ENCODE data around the gene ARL4A.
"Not testable (repeated sequence)": the region's sequence is repeated elsewhere in the genome, so short reads cannot be mapped to it uniquely, and the experiment has no call there.

DNA sequence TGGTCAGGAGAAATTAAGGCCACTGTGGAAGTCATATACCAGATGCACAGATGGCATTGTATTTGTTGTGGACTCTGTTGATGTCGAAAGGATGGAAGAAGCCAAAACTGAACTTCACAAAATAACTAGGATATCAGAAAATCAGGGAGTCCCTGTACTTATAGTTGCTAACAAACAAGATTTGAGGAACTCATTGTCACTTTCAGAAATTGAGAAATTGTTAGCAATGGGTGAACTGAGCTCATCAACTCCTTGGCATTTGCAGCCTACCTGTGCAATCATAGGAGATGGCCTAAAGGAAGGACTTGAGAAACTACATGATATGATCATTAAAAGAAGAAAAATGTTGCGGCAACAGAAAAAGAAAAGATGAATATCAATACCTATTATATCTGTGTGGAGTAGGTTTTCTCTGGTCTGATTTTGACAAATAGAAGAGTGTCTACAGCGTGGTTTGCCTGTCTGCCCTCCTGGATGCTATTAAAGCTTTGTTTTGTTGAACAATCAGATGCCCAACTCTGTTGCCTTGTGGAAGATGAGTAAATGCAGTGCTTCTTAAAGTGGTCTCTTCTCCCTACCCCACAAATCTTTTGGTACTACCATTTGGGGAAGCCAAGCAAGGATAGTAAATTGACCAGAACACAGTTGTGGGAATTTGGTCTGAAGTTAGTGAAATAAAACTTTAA lies 1.2 kb downstream of the ARL4A start:
- TF ChIP-seq, protein P1, sequence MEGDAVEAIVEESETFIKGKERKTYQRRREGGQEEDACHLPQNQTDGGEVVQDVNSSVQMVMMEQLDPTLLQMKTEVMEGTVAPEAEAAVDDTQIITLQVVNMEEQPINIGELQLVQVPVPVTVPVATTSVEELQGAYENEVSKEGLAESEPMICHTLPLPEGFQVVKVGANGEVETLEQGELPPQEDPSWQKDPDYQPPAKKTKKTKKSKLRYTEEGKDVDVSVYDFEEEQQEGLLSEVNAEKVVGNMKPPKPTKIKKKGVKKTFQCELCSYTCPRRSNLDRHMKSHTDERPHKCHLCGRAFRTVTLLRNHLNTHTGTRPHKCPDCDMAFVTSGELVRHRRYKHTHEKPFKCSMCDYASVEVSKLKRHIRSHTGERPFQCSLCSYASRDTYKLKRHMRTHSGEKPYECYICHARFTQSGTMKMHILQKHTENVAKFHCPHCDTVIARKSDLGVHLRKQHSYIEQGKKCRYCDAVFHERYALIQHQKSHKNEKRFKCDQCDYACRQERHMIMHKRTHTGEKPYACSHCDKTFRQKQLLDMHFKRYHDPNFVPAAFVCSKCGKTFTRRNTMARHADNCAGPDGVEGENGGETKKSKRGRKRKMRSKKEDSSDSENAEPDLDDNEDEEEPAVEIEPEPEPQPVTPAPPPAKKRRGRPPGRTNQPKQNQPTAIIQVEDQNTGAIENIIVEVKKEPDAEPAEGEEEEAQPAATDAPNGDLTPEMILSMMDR (conservative IDR thresholded peaks at IDR 0.05; ENCODE audit: low read depth, low read length), result not testable (repeated sequence)
- not testable (repeated sequence) for TF ChIP-seq EZH2 (IDR thresholded peaks at IDR 0.05; ENCODE audit: borderline replicate concordance, low read depth, low read length, poor library complexity, severe bottlenecking)
